ENCODE measurements around the gene MTCH2.
A peak's percentile ranks its signal among the peaks of the same experiment; 100 is the strongest.
"Not testable (repeated sequence)": the region's sequence is repeated elsewhere in the genome, so short reads cannot be mapped to it uniquely, and the experiment has no call there.

MTCH2 gene

DNA sequence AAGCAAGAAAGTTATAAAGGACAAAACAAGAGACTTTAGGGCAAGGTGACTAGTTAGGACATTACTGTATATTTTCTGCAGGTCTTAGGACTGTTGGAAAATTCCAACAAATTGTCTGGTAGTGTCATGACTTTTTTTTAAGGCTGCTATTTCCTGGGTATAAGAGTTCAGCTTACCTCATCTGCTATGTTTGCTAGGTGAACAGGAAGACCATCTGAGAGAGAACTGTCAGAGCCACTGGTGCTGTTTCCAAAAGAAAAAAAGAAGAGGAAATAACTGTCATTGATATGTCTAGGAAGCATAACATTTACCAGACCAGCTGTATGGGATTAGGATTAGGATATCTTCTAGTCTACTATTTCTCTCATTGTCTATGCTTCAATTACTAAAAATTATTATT is 26.3 kb upstream of the MTCH2 start:
- Histone ChIP-seq H3K4me1 (peaks cover 0 to 25% (median 9%) of the 10 kb centered on the region in 10 experiments; a peak in 10 of 20 replicates), H4K20me1 (no peaks in the 10 kb centered on the region), H3K9me3 (replicated peaks in 1 of 11) (no peaks in the 10 kb centered on the region), H3K27ac (no peak overlapping the region), H3K27me3 (no peaks in the 10 kb centered on the region), H3K4me2 (no peak overlapping the region), H3K4me3 (no peak overlapping the region), H3K36me3 (no peaks in the 10 kb centered on the region), H3K9ac (no peak overlapping the region)
- no peak for TF ChIP-seq Cebpa-rat (IDR thresholded peaks at IDR 0.05)

GRCh38 chr11:47667555-47667954 is 25.2 kb upstream of the MTCH2 start:
- no peak for TF ChIP-seq Cebpa-rat (IDR thresholded peaks at IDR 0.05)
- Histone ChIP-seq H3K4me1 (peaks cover 0 to 30% (median 9%) of the 10 kb centered on the region in 10 experiments; a peak in 10 of 20 replicates), H3K4me2 (peak overlapping the region in 2 of 11 experiments; percentile 19 to 40; a peak in 1 of 22 replicates), H4K20me1 (no peaks in the 10 kb centered on the region), H3K9ac (no peak overlapping the region), H3K4me3 (no peak overlapping the region), H3K27me3 (no peaks in the 10 kb centered on the region), H3K27ac (no peak overlapping the region), H3K36me3 (no peaks in the 10 kb centered on the region), H3K9me3 (replicated peaks in 1 of 11) (no peaks in the 10 kb centered on the region)

DNA sequence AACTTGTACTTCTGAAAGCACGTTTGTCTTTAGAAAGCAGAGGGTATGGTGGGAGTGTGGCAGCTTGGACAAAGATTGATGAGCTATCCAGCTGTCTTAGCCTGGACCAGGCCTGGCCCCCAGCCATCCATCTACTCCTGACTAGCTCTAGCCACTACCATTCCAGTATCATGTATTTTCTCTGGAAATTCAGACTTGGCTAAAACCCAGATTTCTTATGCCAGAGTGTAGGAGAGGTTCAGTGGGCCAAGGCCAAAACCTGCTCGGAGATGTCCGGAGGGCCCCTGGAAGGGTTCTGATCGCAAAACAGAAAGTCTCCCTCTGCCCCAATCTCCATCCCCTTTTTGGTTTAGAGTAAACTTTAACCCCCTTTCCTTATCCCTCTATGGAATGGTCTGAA is 24.8 kb upstream of the MTCH2 start:
- H3K9ac ChIP-seq, result no peak overlapping the region
- H3K9me3 ChIP-seq (replicated peaks in 1 of 11), result no peaks in the 10 kb centered on the region
- H3K27ac ChIP-seq, result no peak overlapping the region
- H3K4me3 ChIP-seq, result no peak overlapping the region
- H3K36me3 ChIP-seq, result no peaks in the 10 kb centered on the region
- H3K27me3 ChIP-seq, result no peaks in the 10 kb centered on the region
- peak overlapping the region in 2 of 11 experiments; percentile 19 to 40; a peak in 2 of 22 replicates for H3K4me2 ChIP-seq
- no peaks in the 10 kb centered on the region for H4K20me1 ChIP-seq
- no peak for TF ChIP-seq Cebpa-rat (IDR thresholded peaks at IDR 0.05)
- H3K4me1 ChIP-seq, result peaks cover 0 to 30% (median 9%) of the 10 kb centered on the region in 10 experiments; a peak in 10 of 20 replicates

DNA sequence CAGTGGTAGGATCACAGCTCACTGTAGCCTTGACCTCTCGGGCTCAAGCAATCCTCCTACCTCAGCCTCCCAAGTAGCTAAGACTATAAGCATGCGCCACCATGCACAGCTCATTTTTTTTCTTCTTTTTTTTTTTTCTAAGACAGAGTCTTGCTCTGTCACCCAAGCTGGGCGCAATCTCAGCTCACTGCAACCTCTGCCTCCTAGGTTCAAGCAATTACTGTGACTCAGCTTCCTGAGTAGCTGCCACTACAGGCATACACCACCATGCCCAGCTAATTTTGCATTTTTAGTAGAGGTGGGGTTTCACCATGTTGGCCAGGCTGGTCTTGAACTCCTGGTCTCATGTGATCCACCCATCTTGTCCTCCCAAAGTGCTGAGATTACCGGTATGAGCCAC is 22.6 kb upstream of the MTCH2 start:
- H3K9me3 ChIP-seq (replicated peaks in 1 of 11); H4K20me1 ChIP-seq; H3K27ac ChIP-seq; H3K27me3 ChIP-seq; H3K36me3 ChIP-seq; H3K4me3 ChIP-seq; H3K9ac ChIP-seq: not testable (repeated sequence)
- Histone ChIP-seq H3K4me2 (peak overlapping the region in 8 of 11 experiments; percentile 1 to 57 (median 34); a peak in 13 of 22 replicates), H3K4me1 (peaks cover 0 to 30% (median 9%) of the 10 kb centered on the region in 10 experiments; a peak in 10 of 20 replicates)

DNA sequence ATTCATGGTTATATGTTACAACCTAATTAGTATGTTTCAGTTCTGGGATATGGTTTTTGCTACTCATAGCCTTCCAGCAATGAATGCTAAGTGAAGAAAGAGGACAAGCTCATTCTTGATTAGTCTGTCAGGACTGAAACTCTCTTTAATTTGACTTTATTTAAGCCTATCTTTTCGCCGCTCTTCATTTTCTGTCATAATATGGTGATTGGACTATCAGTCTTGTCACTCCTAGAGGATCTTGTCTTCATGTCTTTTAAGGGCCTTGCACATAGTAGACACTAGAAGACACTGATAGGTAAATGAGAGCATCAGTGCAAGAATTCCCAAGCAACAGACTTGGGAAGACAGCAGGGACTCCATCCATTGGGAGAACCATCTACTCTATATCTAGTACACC is 18.9 kb upstream of the MTCH2 start:
- H4K20me1 ChIP-seq, result no peaks in the 10 kb centered on the region
- no peaks in the 10 kb centered on the region for H3K27me3 ChIP-seq
- H3K27ac ChIP-seq, result no peak overlapping the region
- H3K9me3 ChIP-seq (replicated peaks in 1 of 11), result no peaks in the 10 kb centered on the region
- H3K4me2 ChIP-seq, result no peak overlapping the region
- no peak for TF ChIP-seq Cebpa-rat (IDR thresholded peaks at IDR 0.05)
- H3K9ac ChIP-seq, result no peak overlapping the region
- H3K4me1 ChIP-seq, result peaks cover 0 to 24% (median 8%) of the 10 kb centered on the region in 10 experiments; a peak in 10 of 20 replicates
- no peaks in the 10 kb centered on the region for H3K36me3 ChIP-seq
- no peak overlapping the region for H3K4me3 ChIP-seq

DNA sequence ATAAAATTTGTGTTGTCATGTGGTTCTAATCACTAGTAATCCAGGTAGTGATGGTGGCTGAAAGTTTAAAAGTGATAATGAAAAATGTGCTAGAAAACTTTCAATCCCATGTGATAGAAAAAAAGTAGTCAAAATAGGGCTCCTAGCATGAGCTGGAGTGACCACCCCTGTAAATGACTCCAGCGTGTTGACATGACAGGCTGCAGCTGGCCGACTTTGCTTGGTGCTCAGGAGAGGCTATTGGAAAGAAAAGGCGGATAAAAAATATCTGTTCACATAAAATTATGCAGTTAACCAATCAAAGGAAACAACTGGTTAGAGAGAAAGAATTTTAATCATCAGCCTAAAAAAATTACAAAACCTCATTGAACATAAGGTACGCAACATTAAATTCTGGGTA is 16.9 kb upstream of the MTCH2 start:
- H3K4me3 ChIP-seq, result no peak overlapping the region
- H3K27me3 ChIP-seq, result no peaks in the 10 kb centered on the region
- no peak overlapping the region for H3K9ac ChIP-seq
- H3K9me3 ChIP-seq (replicated peaks in 1 of 11), result no peaks in the 10 kb centered on the region
- H3K27ac ChIP-seq, result no peak overlapping the region
- TF ChIP-seq Cebpa-rat (IDR thresholded peaks at IDR 0.05), result no peak
- peaks cover 0 to 11% (median 0%) of the 10 kb centered on the region in 10 experiments; a peak in 6 of 20 replicates for H3K4me1 ChIP-seq
- H3K4me2 ChIP-seq, result no peak overlapping the region
- no peaks in the 10 kb centered on the region for H3K36me3 ChIP-seq
- no peaks in the 10 kb centered on the region for H4K20me1 ChIP-seq

DNA sequence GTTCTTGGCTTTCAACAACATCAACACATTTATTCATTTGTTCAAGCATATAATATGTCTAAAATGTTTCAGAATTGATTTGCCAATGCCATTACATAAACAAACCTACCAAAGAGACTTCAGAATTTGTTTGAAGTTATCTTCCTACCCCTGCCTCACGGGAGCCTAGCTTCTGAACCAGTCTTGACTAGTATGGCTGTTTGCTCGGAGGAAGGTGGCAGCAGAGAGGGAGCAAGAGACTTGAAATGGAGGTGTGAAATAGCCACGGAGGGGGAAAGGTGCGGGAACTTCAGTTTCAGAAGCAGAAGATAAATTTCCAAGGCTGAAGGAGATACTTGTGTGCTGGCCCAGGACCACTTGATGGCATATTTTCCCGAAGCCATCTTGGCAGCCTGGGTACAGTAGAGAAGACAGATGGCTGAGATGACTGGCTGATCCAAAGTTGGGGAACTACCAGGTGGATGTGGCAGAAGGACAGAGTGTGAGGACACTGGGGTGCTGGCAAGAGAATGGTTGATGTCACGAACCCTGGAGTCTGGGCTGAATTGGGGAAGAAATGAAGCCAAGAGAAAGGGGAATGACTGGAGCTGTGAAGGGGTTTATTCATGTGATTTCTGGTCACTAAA is 14.0 kb upstream of the MTCH2 start:
- no peak for TF ChIP-seq Cebpa-rat (IDR thresholded peaks at IDR 0.05)
- Histone ChIP-seq H4K20me1 (no peaks in the 10 kb centered on the region), H3K4me1 (no peaks in the 10 kb centered on the region), H3K9me3 (replicated peaks in 1 of 11) (peaks cover 10 to 17% (median 17%) of the 10 kb centered on the region in 11 experiments), H3K36me3 (no peaks in the 10 kb centered on the region), H3K9ac (no peak overlapping the region), H3K27ac (no peak overlapping the region), H3K4me3 (no peak overlapping the region), H3K27me3 (no peaks in the 10 kb centered on the region), H3K4me2 (no peak overlapping the region)

- Histone ChIP-seq H4K20me1 (no peaks in the 10 kb centered on the region), H3K27me3 (no peaks in the 10 kb centered on the region), H3K9me3 (replicated peaks in 1 of 11) (peaks cover 14 to 23% (median 20%) of the 10 kb centered on the region in 11 experiments), H3K4me2 (no peak overlapping the region), H3K27ac (no peak overlapping the region), H3K36me3 (no peaks in the 10 kb centered on the region), H3K4me1 (peaks cover 0 to 4% (median 0%) of the 10 kb centered on the region in 10 experiments; a peak in 3 of 20 replicates), H3K4me3 (no peak overlapping the region), H3K9ac (no peak overlapping the region)
- TF ChIP-seq Cebpa-rat (IDR thresholded peaks at IDR 0.05), result no peak
These were observed 9.6 kb upstream of the MTCH2 start for GRCh38 chr11:47651818-47652469.

DNA sequence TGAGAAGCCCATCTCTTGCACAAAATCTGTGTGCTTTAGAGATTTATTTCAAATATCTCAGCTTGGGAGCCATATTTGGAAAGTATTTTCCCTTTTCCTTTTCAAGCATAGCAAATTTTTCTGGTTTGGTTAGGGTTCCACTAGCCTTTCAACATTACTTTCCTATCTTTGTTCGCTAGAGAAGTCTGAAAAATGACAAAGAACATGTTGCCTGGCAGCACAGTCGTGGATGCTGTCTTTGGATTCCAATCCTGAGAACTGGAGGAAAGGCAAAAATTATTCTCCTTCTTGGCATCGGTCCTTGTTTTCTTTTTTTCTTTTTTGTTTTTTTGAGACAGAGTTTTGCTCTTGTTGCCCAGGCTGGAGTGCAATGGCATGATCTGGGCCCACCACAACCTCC is 6.9 kb upstream of the MTCH2 start:
- H3K27me3 ChIP-seq, result no peaks in the 10 kb centered on the region
- peaks cover 14 to 23% (median 20%) of the 10 kb centered on the region in 11 experiments for H3K9me3 ChIP-seq (replicated peaks in 1 of 11)
- H3K4me2 ChIP-seq, result no peak overlapping the region
- H3K9ac ChIP-seq, result no peak overlapping the region
- no peak overlapping the region for H3K27ac ChIP-seq
- no peak for TF ChIP-seq Cebpa-rat (IDR thresholded peaks at IDR 0.05)
- no peak overlapping the region for H3K4me3 ChIP-seq
- peaks cover 0 to 4% (median 0%) of the 10 kb centered on the region in 10 experiments; a peak in 3 of 20 replicates for H3K4me1 ChIP-seq
- no peaks in the 10 kb centered on the region for H4K20me1 ChIP-seq
- H3K36me3 ChIP-seq, result no peaks in the 10 kb centered on the region
